Left renal pelvis (tissue), 4 donors: ENCODE results near the gene MYO15A. TPM values are rescaled to one million over a fixed set of nuclear protein-coding genes. Genes with fewer than 3 reads are reported as not detected.

ENCODE experiments used
- DNase-seq, 4 donors: peaks; one replicate each; pipeline ENCODE4 v3.0.0-alpha.2; 2013; ENCODE audit warnings: low read depth in 4 of 4, low spot score in 3 of 4
- polyA plus RNA-seq, 4 donors: library from polyadenylated mRNA; unstranded; fragments of 120-200 nt; gene quantifications; one replicate each; pipeline ENCODE4 v1.2.1, GENCODE V29; 2013; ENCODE audit not compliant: insufficient read length in 4 of 4

The MYO15A gene
- polyA plus RNA-seq: 1 to 10 TPM; 2.9 to 6.2 (median 4.7) TPM

GRCh38 chr17:18108401-18109312, at the start of gene MYO15A:
Gene MYO15A, plus strand, starts transcription at chr17:18108756. Its CDS starts 10,045 bp downstream, at chr17:18118801.
- no peak for DNase-seq

- no peak for DNase-seq
Observed at GRCh38 chr17:18059283-18059682, 49.3 kb upstream of the MYO15A start.

- DNase-seq: no peak
Observed at GRCh38 chr17:18064053-18064452, 44.5 kb upstream of the MYO15A start.

GRCh38 chr17:18065546-18065945, 43.0 kb upstream of the MYO15A start:
- no peak for DNase-seq

GRCh38 chr17:18066866-18067265, 41.7 kb upstream of the MYO15A start:
- DNase-seq: no peak

GRCh38 chr17:18069101-18069500, 39.5 kb upstream of the MYO15A start:
- no peak for DNase-seq

GRCh38 chr17:18070861-18071340, 37.7 kb upstream of the MYO15A start:
- DNase-seq: peak in 3 of 4 donors; percentile 19 to 58 (median 33)

GRCh38 chr17:18071751-18072150, 36.8 kb upstream of the MYO15A start:
- no peak for DNase-seq

GRCh38 chr17:18074566-18075272, 33.8 kb upstream of the MYO15A start:
- DNase-seq: no peak

GRCh38 chr17:18076936-18077335, 31.6 kb upstream of the MYO15A start:
- DNase-seq: no peak

- no peak for DNase-seq
Observed at GRCh38 chr17:18079543-18079942, 29.0 kb upstream of the MYO15A start.

GRCh38 chr17:18084256-18084655, 24.3 kb upstream of the MYO15A start:
- no peak for DNase-seq

GRCh38 chr17:18087610-18088491, 20.7 kb upstream of the MYO15A start, which contains the start of gene DRG2:
Gene DRG2, plus strand, starts transcription at chr17:18087948. Its CDS starts 76 bp downstream, at chr17:18088024.
- DNase-seq: peak; percentile 76 to 87 (median 85)

GRCh38 chr17:18089613-18090012, 18.9 kb upstream of the MYO15A start:
- no peak for DNase-seq

- no peak for DNase-seq
Observed at GRCh38 chr17:18093616-18094408, 14.7 kb upstream of the MYO15A start.

- DNase-seq: no peak
Observed at GRCh38 chr17:18094409-18094807, 14.1 kb upstream of the MYO15A start.

GRCh38 chr17:18099516-18099915, 9.0 kb upstream of the MYO15A start:
- no peak for DNase-seq

GRCh38 chr17:18100616-18101015, 7.9 kb upstream of the MYO15A start:
- DNase-seq: no peak

GRCh38 chr17:18101828-18102227, 6.7 kb upstream of the MYO15A start:
- no peak for DNase-seq

- no peak for DNase-seq
Observed at GRCh38 chr17:18102640-18103039, 5.9 kb upstream of the MYO15A start.
